MM.1S (cell line): Measurements from ENCODE around the gene UCN2.

Experiments
- EZH2 ChIP-seq: fragments of 300-600 bp; sonication (generic); optimal IDR thresholded peaks from 2 replicates; pipeline ENCODE3; 2017; ENCODE audit warnings: low read depth, mild to moderate bottlenecking, antibody characterized with exemption, low read length, mixed read lengths
- EZH2phosphoT487 ChIP-seq: fragments of 300-600 bp; sonication (generic); IDR thresholded peaks from 2 replicates; pipeline ENCODE4 v1.6.1; 2018; ENCODE audit warnings: antibody characterized with exemption, low read length
- TF ChIP-seq, protein P1 (sequence below): fragments of 300-600 bp; sonication (generic); IDR thresholded peaks from 2 replicates; pipeline ENCODE4 v1.5.1; 2016; ENCODE audit warnings: antibody characterized with exemption, low read length, mixed read lengths

GRCh38 chr3:48601622-48601994 lies 38.0 kb upstream of the UCN2 start:
- TF ChIP-seq EZH2 (no peak), EZH2phosphoT487 (no peak)
- TF ChIP-seq, protein P1, sequence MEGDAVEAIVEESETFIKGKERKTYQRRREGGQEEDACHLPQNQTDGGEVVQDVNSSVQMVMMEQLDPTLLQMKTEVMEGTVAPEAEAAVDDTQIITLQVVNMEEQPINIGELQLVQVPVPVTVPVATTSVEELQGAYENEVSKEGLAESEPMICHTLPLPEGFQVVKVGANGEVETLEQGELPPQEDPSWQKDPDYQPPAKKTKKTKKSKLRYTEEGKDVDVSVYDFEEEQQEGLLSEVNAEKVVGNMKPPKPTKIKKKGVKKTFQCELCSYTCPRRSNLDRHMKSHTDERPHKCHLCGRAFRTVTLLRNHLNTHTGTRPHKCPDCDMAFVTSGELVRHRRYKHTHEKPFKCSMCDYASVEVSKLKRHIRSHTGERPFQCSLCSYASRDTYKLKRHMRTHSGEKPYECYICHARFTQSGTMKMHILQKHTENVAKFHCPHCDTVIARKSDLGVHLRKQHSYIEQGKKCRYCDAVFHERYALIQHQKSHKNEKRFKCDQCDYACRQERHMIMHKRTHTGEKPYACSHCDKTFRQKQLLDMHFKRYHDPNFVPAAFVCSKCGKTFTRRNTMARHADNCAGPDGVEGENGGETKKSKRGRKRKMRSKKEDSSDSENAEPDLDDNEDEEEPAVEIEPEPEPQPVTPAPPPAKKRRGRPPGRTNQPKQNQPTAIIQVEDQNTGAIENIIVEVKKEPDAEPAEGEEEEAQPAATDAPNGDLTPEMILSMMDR, result no peak
